Right lobe of liver (tissue), 4 donors: ENCODE results near the gene SNAP47.

ENCODE experiments used
- CTCF ChIP-seq, 4 donors: fragments of 200-600 bp in 3 of 4; fragments of 450-650 bp in 1 of 4; IDR thresholded peaks; one replicate each; pipeline versions ENCODE4 v1.5.1 to v1.8.0; 2016 to 2022; ENCODE audit warnings: antibody characterized with exemption in 4 of 4, mild to moderate bottlenecking in 2 of 4
- POLR2A ChIP-seq: fragments of 450-650 bp; IDR thresholded peaks from one replicate; pipeline ENCODE4 v1.6.1; 2017; ENCODE audit warnings: antibody characterized with exemption, mild to moderate bottlenecking
- donor health status: DM: no; HTN: no; CAD: no.
- donor health status: DM: no; HTN: no; CAD: no.
- donor health status: DM: no; HTN: yes; CAD: no.

GRCh38 chr1:227748496-227749182 is 13.4 kb downstream of the SNAP47 start:
- no peak for TF ChIP-seq CTCF (IDR thresholded peaks at IDR 0.05)
- TF ChIP-seq POLR2A = no peak
